ENCODE measurements around the gene CLEC4D. TPM values are rescaled to one million over a fixed set of nuclear protein-coding genes. Genes with fewer than 3 reads are reported as not detected.

The CLEC4D gene
- total RNA-seq, 1 donor from 2014 or later: not detected

GRCh38 chr12:8566525-8566924 is 53.2 kb downstream of the CLEC4D start:
- no peak for TF ChIP-seq CTCF (conservative IDR thresholded peaks at IDR 0.05)

More at GRCh38 chr12:8566525-8566924, 53.2 kb downstream of the CLEC4D start:
- no peak for DNase-seq (ENCODE audit: extremely low spot score, unreplicated experiment)
- Mint-ChIP-seq H3K4me1 (ENCODE audit: unreplicated experiment) (no peaks in the 10 kb centered on the region), H3K36me3 (no peaks in the 10 kb centered on the region), H3K27ac (no peak overlapping the region), H3K9me3 (peaks cover 5% of the 10 kb centered on the region), H3K4me3 (no peak overlapping the region), H3K27me3 (peaks cover 17% of the 10 kb centered on the region)

Other genes starting within 250 kb of the CLEC4D start
- not detected in 2 replicates for gene CLEC6A, start 57.5 kb upstream of the CLEC4D start, total RNA-seq (ENCODE audit: low replicate concordance)
- not detected in 2 replicates for gene CLEC4E, start 27.4 kb downstream of the CLEC4D start, total RNA-seq (ENCODE audit: low replicate concordance)
- gene AICDA, start 99.4 kb downstream of the CLEC4D start, total RNA-seq (ENCODE audit: low replicate concordance): 0.21 TPM in 1 of 2 replicates, not detected in the other
- gene MFAP5, start 149.3 kb downstream of the CLEC4D start, total RNA-seq (ENCODE audit: low replicate concordance): 1.4 and 11.5 TPM in 2 replicates
- gene RIMKLB, start 184.5 kb downstream of the CLEC4D start, total RNA-seq (ENCODE audit: low replicate concordance): 59.8 and 65.2 TPM in 2 replicates

Measured in type B pancreatic cell (in vitro differentiated cells).